Stimulated activated naive B cell treated with anti-CD40 and anti-IgM and Interleukin-4, amounts not matched to agents 10 μg/mL and 1 μg/mL and 100 μg/mL, for 72 hours (primary cell): Measurements from ENCODE around the gene SLC6A1.
"Not testable (repeated sequence)": the region's sequence is repeated elsewhere in the genome, so short reads cannot be mapped to it uniquely, and the experiment has no call there.

ENCODE experiments used
- ATAC-seq, 2 donors: fragments of 150-1000 bp; cut with Tn5 transposase; replicated peaks; 2 replicates each; pipeline ENCODE4 v1.10.0; 2021; ENCODE audit warnings: moderate library complexity in 1 of 2
- DNase-seq: peaks from one replicate; pipeline ENCODE4 v3.0.0; 2021
- H3K27ac Mint-ChIP-seq: one replicate; pipeline ENCODE4 v1.8.0; 2022; ENCODE audit warnings: mild to moderate bottlenecking, mixed read lengths
- H3K27me3 Mint-ChIP-seq, 2 donors: one replicate each; pipeline ENCODE4 v1.8.0; 2022; ENCODE audit warnings: mixed read lengths in 2 of 2
- H3K36me3 Mint-ChIP-seq, 2 donors: one replicate each; pipeline ENCODE4 v1.8.0; 2022; ENCODE audit warnings: mixed read lengths in 2 of 2, mild to moderate bottlenecking in 1 of 2
- H3K4me1 Mint-ChIP-seq, 2 donors: one replicate each; pipeline ENCODE4 v1.8.0; 2022; ENCODE audit warnings: mixed read lengths in 2 of 2, mild to moderate bottlenecking in 1 of 2
- H3K4me3 Mint-ChIP-seq, 2 donors: one replicate each; pipeline ENCODE4 v1.8.0; 2022; ENCODE audit warnings: mild to moderate bottlenecking in 2 of 2, mixed read lengths in 2 of 2, moderate library complexity in 1 of 2
- H3K9me3 Mint-ChIP-seq, 2 donors: one replicate each; pipeline ENCODE4 v1.8.0; 2022; ENCODE audit warnings: mixed read lengths in 2 of 2, mild to moderate bottlenecking in 1 of 2

Gene SLC6A1

DNA sequence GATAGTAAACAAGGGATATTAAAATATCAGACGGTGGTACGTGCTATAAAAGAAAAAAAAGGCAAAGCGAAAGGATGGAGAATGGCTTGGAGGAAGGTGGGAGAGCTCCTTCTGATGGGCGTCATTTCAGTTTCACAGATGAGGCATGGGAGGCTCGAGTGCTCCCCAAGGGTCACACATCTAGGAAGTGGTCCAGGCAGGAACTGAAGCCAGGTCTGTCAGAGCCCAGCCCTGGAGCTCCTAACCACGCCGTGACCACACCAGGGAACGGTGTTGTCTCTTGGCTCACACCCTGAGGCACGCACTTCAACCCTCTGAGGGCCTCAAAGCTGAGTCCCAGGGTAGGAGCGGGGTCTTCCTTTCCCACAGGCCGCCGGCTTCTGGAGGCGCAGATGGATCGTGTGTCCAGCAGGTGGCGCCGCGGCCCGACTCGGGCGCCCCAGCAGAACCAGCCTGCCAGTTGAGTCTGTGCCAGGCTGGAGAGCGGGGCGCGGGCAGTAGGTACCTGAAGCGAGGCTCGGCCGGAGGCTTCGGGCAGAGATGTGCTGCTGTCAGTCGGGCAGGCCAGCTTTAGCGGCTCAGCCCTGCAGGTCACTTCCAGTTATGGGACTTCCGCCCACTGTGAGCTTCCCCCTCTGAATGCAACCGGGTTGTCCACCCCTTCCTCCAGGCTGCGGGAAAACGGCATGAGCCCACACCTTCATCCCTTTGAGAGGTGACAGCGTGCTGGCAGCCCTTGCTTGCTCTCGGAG is 68.1 kb downstream of the SLC6A1 start:
- no peaks in the 10 kb centered on the region for H3K4me1 Mint-ChIP-seq
- no peaks in the 10 kb centered on the region for H3K36me3 Mint-ChIP-seq
- no peak overlapping the region for H3K4me3 Mint-ChIP-seq
- DNase-seq (peak; percentile 39), ATAC-seq (peak; percentile 80 to 81)
- H3K27ac Mint-ChIP-seq, result no peak overlapping the region
- H3K9me3 Mint-ChIP-seq, result peaks cover 5 to 7% of the 10 kb centered on the region in 2 donors
- H3K27me3 Mint-ChIP-seq, result peaks cover 27 to 39% of the 10 kb centered on the region in 2 donors

DNA sequence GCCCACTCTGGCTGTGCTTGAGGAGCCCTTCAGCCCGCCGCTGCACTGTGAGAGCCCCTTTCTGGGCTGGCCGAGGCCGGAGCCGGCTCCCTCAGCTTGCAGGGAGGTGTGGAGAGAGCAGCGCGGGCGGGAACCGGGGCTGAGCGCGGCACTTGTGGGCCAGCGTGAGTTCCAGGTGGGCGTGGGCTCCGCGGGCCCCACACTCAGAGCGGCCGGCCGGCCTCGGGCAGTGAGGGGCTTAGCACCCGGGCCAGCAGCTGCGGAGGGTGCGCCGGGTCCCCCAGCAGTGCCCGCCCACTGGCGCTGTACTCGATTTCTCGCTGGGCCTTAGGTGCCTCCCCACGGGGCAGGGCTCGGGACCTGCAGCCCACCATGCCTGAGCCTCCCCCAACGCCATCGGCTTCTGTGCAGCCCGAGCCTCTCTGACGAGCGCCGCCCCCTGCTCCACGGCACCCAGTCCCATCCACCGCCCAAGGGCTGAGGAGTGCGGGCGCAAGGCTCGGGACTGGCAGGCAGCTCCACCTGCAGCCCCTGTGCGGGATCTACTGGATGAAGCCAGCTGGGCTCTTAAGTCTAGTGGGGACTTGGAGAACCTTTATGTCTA is 68.8 kb downstream of the SLC6A1 start:
- not testable (repeated sequence) for H3K4me3 Mint-ChIP-seq, H3K4me1 Mint-ChIP-seq, H3K36me3 Mint-ChIP-seq, ATAC-seq, DNase-seq, H3K9me3 Mint-ChIP-seq, H3K27ac Mint-ChIP-seq
- H3K27me3 Mint-ChIP-seq, result peaks cover 27 to 39% of the 10 kb centered on the region in 2 donors

DNA sequence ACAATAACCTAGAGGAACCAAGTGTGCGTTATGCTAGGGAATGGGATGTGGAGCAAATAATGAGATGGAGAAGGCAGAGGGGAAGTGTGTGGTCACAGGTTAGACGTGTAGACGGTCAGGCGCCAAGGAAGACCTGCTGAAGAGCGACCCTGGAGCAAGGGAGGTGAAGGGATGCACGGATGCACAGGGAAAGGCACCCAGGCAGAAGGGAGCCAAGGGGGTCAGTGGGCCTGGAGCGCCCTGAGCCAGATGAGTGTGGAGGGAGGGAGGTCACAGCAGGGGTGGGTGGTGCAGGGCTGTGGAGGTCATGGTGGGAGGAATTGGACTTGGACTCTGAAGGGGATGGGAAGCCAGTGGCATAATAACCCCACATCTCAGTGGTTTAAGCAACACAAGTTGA is 70.2 kb downstream of the SLC6A1 start:
- Mint-ChIP-seq H3K9me3 (peaks cover 5 to 7% of the 10 kb centered on the region in 2 donors), H3K27me3 (peaks cover 19 to 28% of the 10 kb centered on the region in 2 donors), H3K4me3 (no peak overlapping the region), H3K4me1 (no peaks in the 10 kb centered on the region), H3K27ac (no peak overlapping the region), H3K36me3 (no peaks in the 10 kb centered on the region)
- DNase-seq (no peak), ATAC-seq (no peak)

DNA sequence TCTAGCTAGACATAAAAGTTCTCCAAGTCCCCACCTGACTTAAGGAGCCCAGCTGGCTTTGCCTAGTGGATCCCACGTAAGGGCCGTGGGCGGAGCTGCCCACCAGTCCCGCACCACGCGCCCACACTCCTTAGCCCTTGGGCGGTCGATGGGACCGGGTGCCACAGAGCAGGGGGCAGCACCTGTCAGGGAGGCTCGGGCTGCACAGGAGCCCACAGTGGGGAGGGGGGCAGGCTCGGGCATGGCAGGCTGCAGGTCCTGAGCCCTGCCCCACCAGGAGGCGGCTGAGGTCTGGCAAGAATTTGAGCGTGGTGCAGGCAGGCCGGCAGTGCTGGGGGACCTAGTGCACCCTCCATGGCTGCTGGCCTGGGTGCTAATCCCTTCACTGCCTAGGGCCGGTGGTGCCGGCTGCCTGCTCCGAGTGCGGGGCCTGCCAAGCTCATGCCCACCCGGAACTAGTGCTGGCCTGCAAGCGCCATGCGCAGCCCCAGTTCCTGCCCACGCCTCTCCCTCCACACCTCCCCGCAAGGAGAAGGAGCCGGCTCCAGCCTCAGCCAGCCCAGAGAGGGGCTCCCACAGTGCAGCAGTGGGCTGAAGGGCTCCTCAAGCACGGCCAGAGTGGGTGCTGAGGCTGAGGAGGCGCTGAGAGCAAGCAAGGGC is 78.7 kb downstream of the SLC6A1 start:
- no peaks in the 10 kb centered on the region for H3K4me1 Mint-ChIP-seq
- no peak overlapping the region for H3K4me3 Mint-ChIP-seq
- peaks cover 0 to 8% of the 10 kb centered on the region in 2 donors for H3K9me3 Mint-ChIP-seq
- H3K27me3 Mint-ChIP-seq, result peaks cover 30 to 42% of the 10 kb centered on the region in 2 donors
- no peaks in the 10 kb centered on the region for H3K36me3 Mint-ChIP-seq
- ATAC-seq (no peak), DNase-seq (no peak)
- H3K27ac Mint-ChIP-seq, result no peak overlapping the region

DNA sequence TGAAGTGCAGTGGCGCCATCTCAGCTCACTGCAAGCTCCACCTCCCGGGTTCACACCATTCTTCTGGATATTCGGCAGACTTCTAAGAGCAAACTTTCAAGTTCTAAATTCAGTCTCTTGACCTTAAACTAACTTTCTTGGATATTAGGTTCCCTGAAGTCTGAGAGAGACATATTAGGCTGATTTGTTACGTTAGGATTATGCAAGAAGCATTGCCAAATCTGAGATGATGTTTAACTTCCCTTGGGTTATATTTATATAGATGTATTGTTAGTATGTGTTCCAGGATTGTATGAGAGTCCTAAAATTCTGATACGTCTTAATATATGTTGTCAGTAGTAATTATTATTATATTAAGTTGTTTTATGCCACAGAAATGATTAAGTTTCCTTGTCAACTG is 80.1 kb downstream of the SLC6A1 start:
- Mint-ChIP-seq H3K27me3 (peaks cover 28 to 46% of the 10 kb centered on the region in 2 donors), H3K9me3 (peaks cover 0 to 8% of the 10 kb centered on the region in 2 donors), H3K36me3 (no peaks in the 10 kb centered on the region), H3K27ac (no peak overlapping the region), H3K4me1 (no peaks in the 10 kb centered on the region), H3K4me3 (no peak overlapping the region)
- no peak for DNase-seq
- no peak for ATAC-seq

DNA sequence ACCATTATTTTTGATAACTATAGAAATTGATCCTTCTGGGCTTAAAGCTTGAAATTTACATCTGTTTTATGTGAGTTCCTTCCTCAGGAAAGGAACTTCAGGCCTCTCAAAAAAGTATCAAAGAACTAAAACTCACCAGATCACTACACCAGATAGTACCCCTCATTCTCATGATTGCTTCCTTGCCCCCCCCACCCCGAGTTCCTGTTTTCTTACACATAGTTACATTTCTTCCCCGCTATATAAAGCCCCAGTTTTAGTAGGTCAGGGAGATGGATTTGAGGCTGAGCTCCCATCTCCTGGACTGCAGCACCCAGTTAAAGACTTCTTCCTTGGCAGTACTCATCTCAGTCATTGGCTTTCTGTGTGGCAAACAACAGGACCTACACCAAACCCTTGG is 81.5 kb downstream of the SLC6A1 start:
- no peak overlapping the region for H3K27ac Mint-ChIP-seq
- H3K4me3 Mint-ChIP-seq, result no peak overlapping the region
- H3K4me1 Mint-ChIP-seq, result peaks cover 4 to 5% of the 10 kb centered on the region in 2 donors
- peaks cover 0 to 6% of the 10 kb centered on the region in 2 donors for H3K9me3 Mint-ChIP-seq
- DNase-seq, result no peak
- ATAC-seq, result no peak
- no peaks in the 10 kb centered on the region for H3K36me3 Mint-ChIP-seq
- H3K27me3 Mint-ChIP-seq, result peaks cover 19 to 34% of the 10 kb centered on the region in 2 donors

DNA sequence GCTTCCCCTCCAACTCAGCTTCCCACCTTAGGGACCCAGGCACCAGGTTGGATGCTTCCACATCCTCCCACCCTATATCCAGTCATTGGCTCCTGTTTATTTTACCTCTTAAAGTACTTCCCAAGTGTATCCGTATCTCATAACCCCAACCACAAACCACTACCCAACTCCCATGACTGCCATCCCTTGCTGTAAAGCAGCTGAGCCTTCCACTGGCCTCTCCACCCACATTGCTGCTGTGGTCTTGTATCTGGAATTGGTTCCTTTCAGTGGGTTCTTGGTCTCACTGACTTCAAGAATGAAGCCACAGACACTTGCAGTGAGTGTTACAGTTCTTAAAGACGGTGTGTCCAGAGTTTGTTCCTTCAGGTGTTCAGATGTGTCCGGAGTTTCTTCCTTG is 81.9 kb downstream of the SLC6A1 start:
- Mint-ChIP-seq H3K27me3 (peaks cover 19 to 34% of the 10 kb centered on the region in 2 donors), H3K27ac (no peak overlapping the region), H3K9me3 (peaks cover 0 to 6% of the 10 kb centered on the region in 2 donors), H3K4me3 (no peak overlapping the region), H3K36me3 (no peaks in the 10 kb centered on the region), H3K4me1 (peaks cover 7 to 10% of the 10 kb centered on the region in 2 donors)
- ATAC-seq (no peak), DNase-seq (no peak)

DNA sequence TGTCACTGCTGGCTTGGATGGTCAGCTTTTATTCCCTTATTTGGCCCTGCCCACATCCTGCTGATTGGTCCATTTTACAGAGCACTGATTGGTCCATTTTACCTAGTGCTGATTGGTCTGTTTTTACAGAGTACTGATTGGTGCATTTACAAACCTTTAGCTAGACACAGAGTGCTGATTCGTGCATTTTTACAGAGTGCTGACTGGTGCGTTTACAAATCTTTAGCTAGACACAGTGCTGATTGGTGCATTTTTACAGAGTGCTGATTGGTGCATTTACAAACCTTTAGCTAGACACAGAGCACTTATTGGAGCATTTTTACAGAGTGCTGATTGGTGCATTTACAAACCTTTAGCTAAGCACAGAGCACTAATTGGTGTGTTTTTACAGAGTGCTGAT is 82.6 kb downstream of the SLC6A1 start:
- peaks cover 7 to 12% of the 10 kb centered on the region in 2 donors for H3K4me1 Mint-ChIP-seq
- not testable (repeated sequence) for ATAC-seq, H3K9me3 Mint-ChIP-seq, H3K36me3 Mint-ChIP-seq, H3K27ac Mint-ChIP-seq, DNase-seq, H3K4me3 Mint-ChIP-seq
- H3K27me3 Mint-ChIP-seq, result peaks cover 19 to 31% of the 10 kb centered on the region in 2 donors

DNA sequence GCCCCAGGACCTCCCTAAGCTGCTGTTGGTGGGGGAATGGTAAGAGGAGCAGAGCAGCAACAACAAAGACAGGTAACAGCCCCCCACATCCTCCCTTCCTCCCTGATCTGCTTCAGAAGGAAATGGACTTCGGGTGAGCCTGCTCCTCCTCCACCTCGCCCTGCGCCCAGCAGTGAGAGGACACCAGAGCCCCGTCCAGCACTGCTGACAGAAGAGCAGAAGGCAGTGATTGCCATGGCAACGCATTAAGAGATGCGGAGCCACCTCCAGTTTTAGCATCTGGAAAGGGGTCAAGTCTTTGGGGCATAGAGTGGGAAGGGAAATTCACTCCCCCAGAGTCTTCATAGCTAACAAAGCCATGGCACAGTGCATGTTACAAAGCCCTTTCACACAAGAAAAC is 84.2 kb downstream of the SLC6A1 start:
- Mint-ChIP-seq H3K36me3 (no peaks in the 10 kb centered on the region), H3K27me3 (peaks cover 19 to 36% of the 10 kb centered on the region in 2 donors), H3K4me3 (no peak overlapping the region), H3K4me1 (peaks cover 7 to 12% of the 10 kb centered on the region in 2 donors), H3K27ac (no peak overlapping the region), H3K9me3 (peaks cover 0 to 6% of the 10 kb centered on the region in 2 donors)
- DNase-seq (no peak), ATAC-seq (no peak)

DNA sequence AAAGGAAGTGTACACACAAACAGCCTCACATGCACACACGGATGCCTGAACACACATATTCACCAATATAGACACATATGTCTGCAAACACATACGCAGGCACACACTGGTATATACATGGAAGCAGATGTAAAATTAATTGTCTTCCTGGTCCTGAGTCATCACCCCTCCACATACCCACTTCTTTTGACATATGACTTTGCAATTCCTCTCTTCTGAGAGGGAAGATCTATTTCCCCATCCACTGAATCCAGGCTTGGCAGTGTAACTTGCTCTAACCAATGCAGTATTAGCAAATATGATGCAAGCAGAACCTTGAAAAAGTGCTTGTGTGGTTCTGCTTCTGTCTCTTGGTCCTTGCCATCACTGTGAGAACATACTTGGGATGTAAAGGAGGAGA is 84.9 kb downstream of the SLC6A1 start:
- DNase-seq, result no peak
- Mint-ChIP-seq H3K27me3 (peaks cover 20 to 36% of the 10 kb centered on the region in 2 donors), H3K9me3 (peaks cover 0 to 6% of the 10 kb centered on the region in 2 donors), H3K4me3 (no peak overlapping the region), H3K4me1 (peaks cover 7 to 12% of the 10 kb centered on the region in 2 donors), H3K27ac (no peak overlapping the region), H3K36me3 (no peaks in the 10 kb centered on the region)
- ATAC-seq, result no peak

DNA sequence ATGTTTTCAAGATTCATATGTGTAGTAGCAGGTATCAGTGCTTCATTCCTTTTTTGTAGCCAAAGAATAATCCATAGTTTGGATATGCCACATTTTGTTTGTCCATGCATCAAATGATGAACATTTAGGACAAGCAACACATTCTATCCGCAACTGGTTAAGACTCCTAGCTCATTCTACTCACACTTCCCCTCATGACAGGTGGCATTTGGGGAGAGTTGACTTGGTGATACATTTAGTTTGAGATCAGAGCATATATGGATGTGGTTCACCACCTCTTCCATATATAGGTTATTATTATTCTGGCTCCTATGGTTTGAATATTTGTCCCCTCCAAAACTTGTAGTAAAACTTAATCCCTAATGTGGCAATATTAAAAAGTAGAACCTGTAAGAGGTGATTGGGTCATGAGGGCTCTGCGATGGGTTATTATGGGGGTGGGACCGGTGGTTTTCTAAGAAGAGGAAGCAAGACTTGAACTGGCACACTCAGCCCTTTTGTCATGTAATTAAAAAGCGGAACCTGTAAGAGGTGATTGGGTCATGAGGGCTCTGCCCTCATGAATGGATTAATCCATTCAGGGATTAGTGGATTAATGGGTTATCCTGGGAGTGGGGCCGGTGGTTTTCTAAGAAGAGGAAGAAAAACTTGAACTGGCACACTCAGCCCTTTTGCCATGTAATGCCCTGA is 86.4 kb downstream of the SLC6A1 start:
- H3K27ac Mint-ChIP-seq, result no peak overlapping the region
- peaks cover 20 to 30% of the 10 kb centered on the region in 2 donors for H3K27me3 Mint-ChIP-seq
- H3K4me1 Mint-ChIP-seq, result peaks cover 7 to 12% of the 10 kb centered on the region in 2 donors
- ATAC-seq (peak; percentile 82 to 91), DNase-seq (no peak)
- no peaks in the 10 kb centered on the region for H3K36me3 Mint-ChIP-seq
- peaks cover 0 to 4% of the 10 kb centered on the region in 2 donors for H3K9me3 Mint-ChIP-seq
- H3K4me3 Mint-ChIP-seq, result no peak overlapping the region

DNA sequence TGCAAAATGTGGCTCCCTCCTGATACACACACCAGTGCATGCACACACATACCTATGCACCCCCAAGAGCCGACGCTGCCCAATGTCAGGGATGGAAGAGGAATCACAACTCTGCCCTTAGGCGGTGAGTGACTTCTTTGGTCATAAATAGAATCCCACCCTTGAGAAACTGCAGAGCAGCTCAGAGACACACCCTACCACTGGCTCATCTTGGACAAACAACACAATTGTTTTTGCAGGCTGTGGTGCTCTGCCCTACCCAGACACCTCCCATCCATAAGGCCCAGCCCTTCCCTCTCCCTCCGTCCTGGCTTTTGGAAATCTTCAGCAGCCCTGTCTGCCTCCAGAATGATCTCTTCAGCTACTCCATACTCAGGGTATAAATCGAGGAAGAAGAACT is 87.9 kb downstream of the SLC6A1 start:
- H3K27me3 Mint-ChIP-seq, result peaks cover 15 to 18% of the 10 kb centered on the region in 2 donors
- ATAC-seq (no peak), DNase-seq (no peak)
- no peaks in the 10 kb centered on the region for H3K36me3 Mint-ChIP-seq
- H3K4me3 Mint-ChIP-seq, result no peak overlapping the region
- H3K27ac Mint-ChIP-seq, result no peak overlapping the region
- H3K9me3 Mint-ChIP-seq, result peaks cover 0 to 4% of the 10 kb centered on the region in 2 donors
- H3K4me1 Mint-ChIP-seq, result peaks cover 7 to 12% of the 10 kb centered on the region in 2 donors

DNA sequence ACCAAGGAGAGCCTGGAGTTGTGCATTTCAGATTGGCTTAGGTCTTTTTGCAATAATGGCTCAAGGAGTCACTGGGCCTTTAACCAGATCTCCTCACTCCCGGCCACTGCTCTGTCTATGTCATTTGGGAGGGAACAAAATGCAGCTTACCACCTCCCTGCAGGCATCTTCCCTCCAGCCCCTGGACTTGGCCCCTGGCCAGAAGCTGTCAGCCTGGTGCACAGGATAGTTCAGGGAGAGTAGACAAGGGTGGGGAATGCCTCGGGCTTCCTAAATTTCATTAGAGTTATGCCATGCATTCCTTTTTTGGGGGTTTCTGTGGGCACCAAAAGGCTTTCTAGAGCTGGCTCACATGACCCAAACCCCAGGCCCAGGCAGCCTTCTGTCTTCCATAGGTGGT is 91.5 kb downstream of the SLC6A1 start:
- ATAC-seq (no peak), DNase-seq (no peak)
- Mint-ChIP-seq H3K36me3 (no peaks in the 10 kb centered on the region), H3K4me1 (peaks cover 5 to 15% of the 10 kb centered on the region in 2 donors), H3K4me3 (no peak overlapping the region), H3K9me3 (peaks cover 0 to 1% of the 10 kb centered on the region in 2 donors), H3K27me3 (peaks cover 15 to 20% of the 10 kb centered on the region in 2 donors), H3K27ac (no peak overlapping the region)

DNA sequence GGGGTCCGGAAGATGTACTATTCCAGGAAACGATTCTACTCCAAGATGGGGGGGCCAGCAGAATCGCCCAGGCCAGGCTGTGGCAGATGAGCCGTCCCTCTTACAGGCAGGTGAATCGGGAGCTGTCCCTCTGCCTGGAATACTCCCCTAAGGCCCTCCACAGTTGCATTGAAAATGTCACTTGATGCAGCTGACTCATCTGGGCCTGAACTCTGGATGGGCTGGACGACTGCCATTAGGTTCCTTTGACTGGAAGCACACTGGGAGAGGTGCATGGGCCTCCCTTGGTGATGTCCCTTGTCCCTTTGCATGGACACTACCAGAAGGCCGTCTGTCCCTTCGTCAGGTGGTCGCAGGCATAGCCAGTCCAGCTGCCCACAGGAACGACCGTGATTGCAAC is 92.1 kb downstream of the SLC6A1 start:
- ATAC-seq (no peak), DNase-seq (no peak)
- Mint-ChIP-seq H3K4me1 (peaks cover 4 to 10% of the 10 kb centered on the region in 2 donors), H3K9me3 (peaks cover 0 to 1% of the 10 kb centered on the region in 2 donors), H3K4me3 (no peak overlapping the region), H3K36me3 (no peaks in the 10 kb centered on the region), H3K27ac (no peak overlapping the region), H3K27me3 (peaks cover 15 to 20% of the 10 kb centered on the region in 2 donors)
